H9 (cell line): ENCODE results near the gene SERPINB2. TPM values are rescaled to one million over a fixed set of nuclear protein-coding genes. Genes with fewer than 3 reads are reported as not detected.
"Not testable (repeated sequence)": the region's sequence is repeated elsewhere in the genome, so short reads cannot be mapped to it uniquely, and the experiment has no call there.

Source experiments
- DNase-seq: peaks from one replicate; pipeline ENCODE4 v3.0.0-alpha.2; 2017
- H2AFZ ChIP-seq: one replicate; pipeline ENCODE4 v1.6.1; 2013; ENCODE audit warnings: mild to moderate bottlenecking, low read length, control low read depth, moderate library complexity
- H2AK5ac ChIP-seq: 2 replicates; pipeline ENCODE4 v1.6.1; 2013; ENCODE audit warnings: low read length, control low read depth, mixed read lengths; ENCODE audit not compliant: insufficient read length
- H2BK120ac ChIP-seq: one replicate; pipeline ENCODE4 v1.6.1; 2013; ENCODE audit warnings: low read depth, mild to moderate bottlenecking, low read length, control low read depth, inconsistent platforms; ENCODE audit not compliant: poor library complexity, severe bottlenecking
- H2BK12ac ChIP-seq: 2 replicates; pipeline ENCODE4 v1.6.1; 2013; ENCODE audit warnings: low read length, control low read depth, mixed read lengths, low read depth; ENCODE audit not compliant: insufficient read length
- H2BK15ac ChIP-seq: 2 replicates; pipeline ENCODE4 v1.6.1; 2013; ENCODE audit warnings: low read depth, low read length, control low read depth
- H2BK20ac ChIP-seq: one replicate; pipeline ENCODE4 v1.6.1; 2013; ENCODE audit warnings: low read depth, mild to moderate bottlenecking, low read length, control low read depth, inconsistent platforms; ENCODE audit not compliant: poor library complexity, severe bottlenecking
- H2BK5ac ChIP-seq: 2 replicates; pipeline ENCODE4 v1.6.1; 2013; ENCODE audit warnings: low read length, control low read depth, mixed read lengths; ENCODE audit not compliant: insufficient read length
- H3K14ac ChIP-seq: 2 replicates; pipeline ENCODE4 v1.6.1; 2013; ENCODE audit warnings: low read length, control low read depth; ENCODE audit not compliant: insufficient read depth
- H3K18ac ChIP-seq: 2 replicates; pipeline ENCODE4 v1.6.1; 2013; ENCODE audit warnings: low read depth, mild to moderate bottlenecking, mixed read lengths, low read length, control low read depth; ENCODE audit not compliant: insufficient read length
- H3K23ac ChIP-seq: 2 replicates; pipeline ENCODE4 v1.6.1; 2013; ENCODE audit warnings: low read length, control low read depth, mixed read lengths, low read depth; ENCODE audit not compliant: insufficient read length
- H3K23me2 ChIP-seq: 2 replicates; pipeline ENCODE4 v1.6.1; 2013; ENCODE audit warnings: low read depth, mild to moderate bottlenecking, mixed read lengths, low read length, control low read depth; ENCODE audit not compliant: insufficient read length, poor library complexity, severe bottlenecking
- H3K27ac ChIP-seq: 2 replicates; pipeline ENCODE4 v1.5.1; 2013; ENCODE audit warnings: low read length, control low read depth, mixed read lengths, low read depth; ENCODE audit not compliant: insufficient read length
- H3K27me3 ChIP-seq: 2 replicates; pipeline ENCODE4 v1.6.1; 2013; ENCODE audit warnings: low read length, control low read depth, inconsistent platforms; ENCODE audit not compliant: insufficient read depth
- H3K4ac ChIP-seq: 2 replicates; pipeline ENCODE4 v1.6.1; 2013; ENCODE audit warnings: low read depth, mild to moderate bottlenecking, control low read depth, inconsistent platforms, low read length, moderate library complexity
- H3K4me1 ChIP-seq: 2 replicates; pipeline ENCODE4 v1.6.1; 2013; ENCODE audit warnings: low read length, control low read depth, inconsistent platforms; ENCODE audit not compliant: insufficient read depth
- H3K4me2 ChIP-seq: 2 replicates; pipeline ENCODE4 v1.6.1; 2013; ENCODE audit warnings: low read length, control low read depth, mixed read lengths; ENCODE audit not compliant: insufficient read length, insufficient read depth
- H3K56ac ChIP-seq: 2 replicates; pipeline ENCODE4 v1.6.1; 2013; ENCODE audit warnings: low read depth, mild to moderate bottlenecking, mixed read lengths, low read length, control low read depth; ENCODE audit not compliant: insufficient read length
- H3K79me1 ChIP-seq: 2 replicates; pipeline ENCODE4 v1.6.1; 2013; ENCODE audit warnings: low read depth, mild to moderate bottlenecking, moderate library complexity, low read length, control low read depth, inconsistent platforms; ENCODE audit not compliant: insufficient read depth, poor library complexity, severe bottlenecking
- H3K79me2 ChIP-seq: 2 replicates; pipeline ENCODE4 v1.6.1; 2013; ENCODE audit warnings: low read length, control low read depth, inconsistent platforms; ENCODE audit not compliant: insufficient read depth
- H3K9ac ChIP-seq: 2 replicates; pipeline ENCODE4 v1.6.1; 2013; ENCODE audit warnings: low read length, control low read depth, mixed read lengths; ENCODE audit not compliant: insufficient read length; ENCODE audit errors: extremely low read depth
- H3K9me3 ChIP-seq: one replicate; pipeline ENCODE4 v1.6.1; 2013; ENCODE audit warnings: low read depth, low read length, inconsistent platforms; ENCODE audit not compliant: control insufficient read depth
- H3T11ph ChIP-seq: one replicate; pipeline ENCODE4 v1.6.1; 2013; ENCODE audit warnings: mild to moderate bottlenecking, low read length, control low read depth, inconsistent platforms
- H4K20me1 ChIP-seq: one replicate; pipeline ENCODE4 v1.6.1; 2013; ENCODE audit not compliant: control insufficient read depth, insufficient read length, insufficient read depth
- H4K5ac ChIP-seq: 2 replicates; pipeline ENCODE4 v1.6.1; 2013; ENCODE audit warnings: low read depth, mild to moderate bottlenecking, mixed read lengths, low read length, control low read depth; ENCODE audit not compliant: insufficient read length
- H4K8ac ChIP-seq: replicated peaks from 2 replicates; pipeline ENCODE4 v1.6.1; 2013; ENCODE audit warnings: low read length, control low read depth, mixed read lengths, low read depth; ENCODE audit not compliant: insufficient read length
- H4K91ac ChIP-seq: 2 replicates; pipeline ENCODE4 v1.6.1; 2013; ENCODE audit warnings: low read depth, mild to moderate bottlenecking, moderate library complexity, mixed read lengths, low read length, control low read depth; ENCODE audit not compliant: insufficient read length
- H3K27ac Mint-ChIP-seq, 3 experiments: 2 replicates in 2 of 3; 3 replicates in 1 of 3; pipeline ENCODE4 v1.8.0; 2020 to 2021; ENCODE audit warnings: mixed read lengths in 3 of 3, mild to moderate bottlenecking in 1 of 3, moderate library complexity in 1 of 3
- H3K27me3 Mint-ChIP-seq: 2 replicates; pipeline ENCODE4 v1.8.0; 2021; ENCODE audit warnings: low read depth, mild to moderate bottlenecking, moderate library complexity, mixed read lengths
- H3K36me3 Mint-ChIP-seq, 3 experiments: 2 replicates in 2 of 3; 3 replicates in 1 of 3; pipeline ENCODE4 v1.8.0; 2020 to 2021; ENCODE audit warnings: low read depth in 3 of 3, mixed read lengths in 3 of 3; ENCODE audit not compliant: insufficient read depth in 1 of 3
- H3K4me1 Mint-ChIP-seq, 2 experiments: 2 replicates each; pipeline ENCODE4 v1.8.0; 2020; ENCODE audit warnings: mixed read lengths in 2 of 2
- H3K4me3 Mint-ChIP-seq, 2 experiments: 2 replicates in 1 of 2; 3 replicates in 1 of 2; pipeline ENCODE4 v1.8.0; 2020 to 2021; ENCODE audit warnings: mild to moderate bottlenecking in 2 of 2, mixed read lengths in 2 of 2, moderate library complexity in 1 of 2
- H3K9me3 Mint-ChIP-seq, 2 experiments: 2 replicates in 1 of 2; 3 replicates in 1 of 2; pipeline ENCODE4 v1.8.0; 2020; ENCODE audit warnings: mild to moderate bottlenecking in 2 of 2, mixed read lengths in 2 of 2, moderate library complexity in 1 of 2
- CTCF ChIP-seq: fragments of 200-600 bp; sonication (generic); conservative IDR thresholded peaks from 3 replicates; pipeline ENCODE4 v1.8.0; 2021; ENCODE audit warnings: antibody characterized with exemption, mild to moderate bottlenecking
- WGBS: extraction: QIAGEN DNeasy Blood & Tissue Kit; methylation state at CpG from one replicate; pipeline ENCODE4 v1.1.7; 2013; ENCODE audit warnings: missing lambda C conversion rate, low lambda C conversion rate, mixed read lengths; ENCODE audit not compliant: insufficient read length; ENCODE audit errors: extremely low coverage; 5-methylcytosine and 5-hydroxymethylcytosine counted together
- total RNA-seq: library from RNA; stranded (reverse); gene quantifications from 2 replicates; pipeline ENCODE4 v1.2.1, GENCODE V29; 2021

The SERPINB2 gene
- total RNA-seq, 1 experiment from 2014 or later = not detected

GRCh38 chr18:63928331-63928730 lies 40.8 kb downstream of the SERPINB2 start:
- H3K4me1 Mint-ChIP-seq = no peaks in the 10 kb centered on the region
- no peak overlapping the region for H2BK20ac ChIP-seq

GRCh38 chr18:63929369-63929768 lies 41.9 kb downstream of the SERPINB2 start:
- H2BK15ac ChIP-seq, H4K91ac ChIP-seq, H3K4me1 ChIP-seq, H3K18ac ChIP-seq, H3K27ac Mint-ChIP-seq, H2BK20ac ChIP-seq, H3T11ph ChIP-seq, H4K5ac ChIP-seq, H2BK120ac ChIP-seq, H3K79me1 ChIP-seq, H3K14ac ChIP-seq, H3K27ac ChIP-seq, H2BK5ac ChIP-seq, H3K4ac ChIP-seq, H2AFZ ChIP-seq, DNase-seq, H4K8ac ChIP-seq, H3K4me3 Mint-ChIP-seq, H3K23ac ChIP-seq, H2BK12ac ChIP-seq, H3K9me3 ChIP-seq, H3K23me2 ChIP-seq, H3K9me3 Mint-ChIP-seq, H4K20me1 ChIP-seq, H3K27me3 ChIP-seq, H3K4me1 Mint-ChIP-seq, H3K36me3 Mint-ChIP-seq, H3K4me2 ChIP-seq, H2AK5ac ChIP-seq, H3K79me2 ChIP-seq, H3K27me3 Mint-ChIP-seq, H3K9ac ChIP-seq, H3K56ac ChIP-seq: not testable (repeated sequence)

More at GRCh38 chr18:63928331-63928730, 40.8 kb downstream of the SERPINB2 start:
- H4K20me1 ChIP-seq = no peaks in the 10 kb centered on the region
- H2BK120ac ChIP-seq = no peak overlapping the region
- Mint-ChIP-seq H3K4me3 (no peak overlapping the region), H3K9me3 (no peaks in the 10 kb centered on the region), H3K36me3 (no peaks in the 10 kb centered on the region), H3K27ac (no peak overlapping the region), H3K27me3 (no peaks in the 10 kb centered on the region; the same call in 1 of the 2 replicates)
- no peaks in the 10 kb centered on the region for H3K79me1 ChIP-seq
- H3K9ac ChIP-seq = no peak overlapping the region
- no peak overlapping the region for H2AFZ ChIP-seq
- H3K18ac ChIP-seq = no peak overlapping the region
- H2BK5ac ChIP-seq = no peak overlapping the region
- no peaks in the 10 kb centered on the region for H3K27me3 ChIP-seq
- H3K23me2 ChIP-seq = no peaks in the 10 kb centered on the region
- H2AK5ac ChIP-seq = no peak overlapping the region
- H3K9me3 ChIP-seq = no peaks in the 10 kb centered on the region
- H4K91ac ChIP-seq = no peak overlapping the region
- H3K4me1 ChIP-seq = no peaks in the 10 kb centered on the region
- H3K4me2 ChIP-seq = no peak overlapping the region
- H3K23ac ChIP-seq = no peak overlapping the region
- TF ChIP-seq CTCF = no peak
- no peak overlapping the region for H3K56ac ChIP-seq
- no peak overlapping the region for H2BK12ac ChIP-seq
- no peak overlapping the region for H3K27ac ChIP-seq
- H3K79me2 ChIP-seq = no peaks in the 10 kb centered on the region
- no peak overlapping the region for H3K14ac ChIP-seq
- H4K8ac ChIP-seq = no peak overlapping the region
- no peak overlapping the region for H3T11ph ChIP-seq
- no peak overlapping the region for H4K5ac ChIP-seq
- H3K4ac ChIP-seq = no peak overlapping the region
- H2BK15ac ChIP-seq = no peak overlapping the region
- WGBS = 100% methylated on average over 2 of the region's 8 CpGs
- DNase-seq = no peak
